Measurements from ENCODE around the gene GAPVD1. TPM values are rescaled to one million over a fixed set of nuclear protein-coding genes. Genes with fewer than 3 reads are reported as not detected.
A peak's percentile ranks its signal among the peaks of the same experiment; 100 is the strongest.
"Not testable (repeated sequence)": the region's sequence is repeated elsewhere in the genome, so short reads cannot be mapped to it uniquely, and the experiment has no call there.

The GAPVD1 gene
- total RNA-seq (ENCODE audit: low replicate concordance): 33.1 and 43.5 TPM in 2 replicates

- Histone ChIP-seq H3K27me3 (no peaks in the 10 kb centered on the region), H3K9ac (peak within 1 kb of the TSS; percentile 91), H3K27ac (no peak within 1 kb of the TSS), H2AFZ (replicated peaks) (peak within 1 kb of the TSS; percentile 96), H3K4me1 (peaks cover 8% of the 10 kb centered on the region), H3K79me2 (ENCODE audit: low read depth) (peaks cover 48% of the 10 kb centered on the region), H3K36me3 (no peaks in the 10 kb centered on the region), H4K20me1 (ENCODE audit: low read depth) (peaks cover 9% of the 10 kb centered on the region), H3F3A (ENCODE audit: low read depth) (no peaks in the 10 kb centered on the region), H3K9me3 (ENCODE audit: low read depth) (no peaks in the 10 kb centered on the region), H3K4me2 (peak within 1 kb of the TSS; percentile 89), H3K4me3 (peak within 1 kb of the TSS; percentile 95)
- peak within 1 kb of the TSS; percentile 96 for H3K27ac Mint-ChIP-seq
- H3K4me1 Mint-ChIP-seq: peaks cover 28% of the 10 kb centered on the region
- peak; percentile 51 for TF ChIP-seq CTCF (IDR thresholded peaks at IDR 0.05)
- TF ChIP-seq EZH2 (IDR thresholded peaks at IDR 0.05): no peak
- TF ChIP-seq EZH2phosphoT487 (IDR thresholded peaks at IDR 0.05): no peak
- peak; percentile 97 for DNase-seq (ENCODE audit: low spot score)
- peak within 1 kb of the TSS; percentile 100 for H3K4me3 Mint-ChIP-seq
- peaks cover 5% of the 10 kb centered on the region for H3K27me3 Mint-ChIP-seq (ENCODE audit: insufficient read depth, low read depth)
- H3K9me3 Mint-ChIP-seq: no peaks in the 10 kb centered on the region
- H3K36me3 Mint-ChIP-seq: peaks cover 4% of the 10 kb centered on the region
Measured at GRCh38 chr9:125261501-125262293, at the start of gene GAPVD1. GAPVD1 (plus strand) TSS chr9:125261826; CDS start chr9:125298922, 37,096 bp downstream.

GRCh38 chr9:125214186-125214585 lies 47.4 kb upstream of the GAPVD1 start:
- H3K27ac ChIP-seq: no peak overlapping the region
- H3K27me3 ChIP-seq: no peaks in the 10 kb centered on the region
- Mint-ChIP-seq H3K9me3 (no peaks in the 10 kb centered on the region), H3K27ac (no peak overlapping the region), H3K4me3 (no peak overlapping the region), H3K36me3 (peaks cover 5% of the 10 kb centered on the region), H3K4me1 (no peaks in the 10 kb centered on the region), H3K27me3 (ENCODE audit: insufficient read depth, low read depth) (no peaks in the 10 kb centered on the region)
- no peaks in the 10 kb centered on the region for H3K4me1 ChIP-seq
- no peak overlapping the region for H2AFZ ChIP-seq (replicated peaks)
- H3K4me2 ChIP-seq: no peak overlapping the region
- H4K20me1 ChIP-seq (ENCODE audit: low read depth): no peaks in the 10 kb centered on the region
- H3K9me3 ChIP-seq (ENCODE audit: low read depth): no peaks in the 10 kb centered on the region
- H3F3A ChIP-seq (ENCODE audit: low read depth): no peaks in the 10 kb centered on the region
- no peak for TF ChIP-seq EZH2 (IDR thresholded peaks at IDR 0.05)
- TF ChIP-seq EZH2phosphoT487 (IDR thresholded peaks at IDR 0.05): no peak
- no peak for TF ChIP-seq CTCF (IDR thresholded peaks at IDR 0.05)
- H3K79me2 ChIP-seq (ENCODE audit: low read depth): no peaks in the 10 kb centered on the region
- H3K4me3 ChIP-seq: no peak overlapping the region
- no peak overlapping the region for H3K9ac ChIP-seq
- no peak for DNase-seq (ENCODE audit: low spot score)
- peaks cover 4% of the 10 kb centered on the region for H3K36me3 ChIP-seq

GRCh38 chr9:125218621-125219020 lies 43.0 kb upstream of the GAPVD1 start:
- Histone ChIP-seq H3K36me3 (peaks cover 4% of the 10 kb centered on the region), H4K20me1 (ENCODE audit: low read depth) (no peaks in the 10 kb centered on the region)
- H3K4me1 Mint-ChIP-seq: no peaks in the 10 kb centered on the region

GRCh38 chr9:125224858-125225257 lies 36.8 kb upstream of the GAPVD1 start:
- not testable (repeated sequence) for H3K27me3 Mint-ChIP-seq (ENCODE audit: insufficient read depth, low read depth); H3K9ac ChIP-seq; H3K4me3 ChIP-seq; H3K27ac ChIP-seq; H3K79me2 ChIP-seq (ENCODE audit: low read depth); H2AFZ ChIP-seq (replicated peaks); DNase-seq (ENCODE audit: low spot score); H3K27ac Mint-ChIP-seq; H4K20me1 ChIP-seq (ENCODE audit: low read depth); H3K9me3 Mint-ChIP-seq; H3K27me3 ChIP-seq; H3K9me3 ChIP-seq (ENCODE audit: low read depth); H3F3A ChIP-seq (ENCODE audit: low read depth); H3K4me1 Mint-ChIP-seq; H3K4me2 ChIP-seq; H3K4me3 Mint-ChIP-seq; H3K4me1 ChIP-seq; H3K36me3 Mint-ChIP-seq; H3K36me3 ChIP-seq

More at GRCh38 chr9:125218621-125219020, 43.0 kb upstream of the GAPVD1 start:
- Histone ChIP-seq H2AFZ (replicated peaks) (no peak overlapping the region), H3K27ac (no peak overlapping the region), H3K4me3 (no peak overlapping the region), H3K4me1 (no peaks in the 10 kb centered on the region), H3F3A (ENCODE audit: low read depth) (no peaks in the 10 kb centered on the region), H3K9me3 (ENCODE audit: low read depth) (no peaks in the 10 kb centered on the region), H3K79me2 (ENCODE audit: low read depth) (no peaks in the 10 kb centered on the region), H3K27me3 (no peaks in the 10 kb centered on the region), H3K4me2 (no peak overlapping the region), H3K9ac (no peak overlapping the region)
- no peak for DNase-seq (ENCODE audit: low spot score)
- Mint-ChIP-seq H3K27me3 (ENCODE audit: insufficient read depth, low read depth) (peaks cover 2% of the 10 kb centered on the region), H3K9me3 (no peaks in the 10 kb centered on the region), H3K27ac (no peak overlapping the region), H3K4me3 (no peak overlapping the region), H3K36me3 (peaks cover 2% of the 10 kb centered on the region)
- TF ChIP-seq EZH2phosphoT487 (IDR thresholded peaks at IDR 0.05): no peak
- no peak for TF ChIP-seq EZH2 (IDR thresholded peaks at IDR 0.05)
- TF ChIP-seq CTCF (IDR thresholded peaks at IDR 0.05): no peak
